Dermis blood vessel endothelial cell (primary cell): ENCODE results near the gene APOC3. TPM values are rescaled to one million over a fixed set of nuclear protein-coding genes. Genes with fewer than 3 reads are reported as not detected.

Experiments used
- DNase-seq: peaks from one replicate; pipeline ENCODE4 v3.0.0; 2010
- total RNA-seq: library from RNA; depleted of rRNA; stranded (reverse); fragments of >200 nt; gene quantifications from 2 replicates; pipeline ENCODE4 v1.2.3, GENCODE V29; 2014

Gene APOC3
- total RNA-seq, 1 donor from 2014 or later, result not detected

DNA sequence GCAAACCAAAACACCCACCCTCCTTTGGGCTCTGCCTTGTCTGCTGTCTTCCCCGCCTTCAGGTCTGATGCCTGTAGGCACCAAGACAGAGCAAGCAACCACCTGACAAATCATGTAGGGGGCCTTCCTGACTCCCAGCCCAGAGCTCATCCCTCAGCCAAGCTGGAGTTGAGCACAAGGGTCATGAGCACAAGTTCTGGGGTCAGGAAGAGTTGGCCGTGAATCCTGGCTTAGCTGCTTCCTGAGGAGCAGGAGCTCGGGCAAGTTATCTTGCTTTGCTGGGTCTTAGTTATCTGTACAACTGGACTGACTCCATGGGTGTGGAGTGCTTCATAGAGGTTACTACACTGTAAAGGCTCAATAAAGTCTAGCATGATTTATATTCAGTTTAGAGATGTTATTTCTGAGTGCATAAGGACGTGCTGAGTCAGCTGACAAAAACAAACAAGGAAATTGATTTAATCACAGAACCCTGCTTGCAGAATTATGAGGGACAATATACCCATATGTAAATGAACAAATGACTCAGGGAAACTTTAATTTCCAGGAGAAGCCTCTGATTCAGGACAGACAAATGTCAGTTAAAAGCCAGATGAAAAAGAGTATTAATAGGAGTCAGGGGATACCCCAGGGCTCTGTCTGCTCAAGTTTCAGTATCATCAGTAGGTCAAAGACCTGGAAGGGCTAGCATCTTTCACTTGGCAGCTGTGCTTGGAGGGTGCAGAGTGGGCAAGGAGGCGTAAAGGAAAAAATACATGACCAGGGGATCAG is 22.7 kb downstream of the APOC3 start:
- peak; percentile 24 for DNase-seq

DNA sequence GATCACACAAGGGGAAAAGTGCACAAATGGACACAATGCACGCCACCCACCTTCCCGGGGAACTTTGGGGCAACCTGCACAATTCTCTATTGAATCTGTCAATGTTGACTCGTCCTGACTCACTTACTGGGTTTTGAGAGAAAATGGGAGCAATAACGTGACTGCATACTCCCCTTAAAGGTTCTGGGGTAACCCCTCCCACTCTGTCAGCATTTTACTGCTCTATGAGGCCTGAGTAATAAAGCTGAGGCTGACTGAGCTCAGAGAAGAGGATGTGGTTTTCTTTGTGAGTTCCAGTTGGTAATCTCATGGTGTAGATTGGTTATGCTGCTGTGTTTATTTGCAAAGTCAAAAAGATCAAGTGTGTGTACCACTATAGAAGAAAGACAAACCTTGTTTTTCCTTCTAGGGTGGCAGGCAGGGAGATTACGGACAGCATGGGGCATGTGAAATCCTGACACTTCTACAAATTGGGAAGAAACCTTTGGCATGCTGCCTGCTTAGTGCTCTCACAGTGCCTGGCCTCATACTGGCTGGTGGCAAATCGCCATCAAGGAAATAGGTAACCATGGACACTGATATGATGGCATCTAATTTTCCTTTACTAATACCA is 23.9 kb downstream of the APOC3 start:
- peak; percentile 67 for DNase-seq

DNA sequence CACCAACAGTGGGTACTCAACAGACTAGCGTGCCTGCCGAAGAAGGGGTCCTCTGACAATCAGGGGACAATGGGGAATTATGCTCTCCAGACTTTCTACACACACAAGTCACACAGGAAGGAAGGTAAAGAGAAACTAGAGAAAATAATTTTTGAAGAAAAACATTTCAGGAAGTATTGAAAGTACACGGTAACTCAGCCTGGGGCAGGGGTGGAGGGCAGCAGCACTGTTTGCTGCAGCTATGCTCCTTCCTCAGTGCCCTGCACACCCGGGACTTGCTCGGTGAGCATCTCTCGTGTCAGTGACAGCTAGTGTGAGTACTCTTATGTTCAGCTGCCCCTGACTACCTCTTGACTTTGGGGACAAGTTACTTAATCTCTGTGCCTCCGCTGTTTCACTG is 25.7 kb downstream of the APOC3 start:
- no peak for DNase-seq

DNA sequence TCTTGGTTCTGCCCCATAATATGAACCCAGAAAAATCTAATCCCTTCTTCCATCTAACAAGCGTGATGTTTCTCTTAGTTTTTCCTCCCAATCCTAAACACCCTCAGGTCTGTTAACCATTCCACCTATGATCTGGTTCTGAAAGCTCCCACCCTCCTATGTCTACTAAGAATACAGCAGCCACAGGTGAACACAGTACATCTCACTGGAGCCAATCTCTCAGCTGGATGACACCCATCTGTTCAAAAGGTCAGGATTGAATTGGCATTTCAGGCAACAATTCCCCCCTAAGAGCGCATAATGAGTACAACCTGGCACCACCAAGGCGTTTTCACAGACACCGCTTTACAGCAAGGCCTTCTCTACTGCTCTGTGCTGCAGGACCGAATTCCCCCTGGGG is 26.7 kb downstream of the APOC3 start:
- no peak for DNase-seq

DNA sequence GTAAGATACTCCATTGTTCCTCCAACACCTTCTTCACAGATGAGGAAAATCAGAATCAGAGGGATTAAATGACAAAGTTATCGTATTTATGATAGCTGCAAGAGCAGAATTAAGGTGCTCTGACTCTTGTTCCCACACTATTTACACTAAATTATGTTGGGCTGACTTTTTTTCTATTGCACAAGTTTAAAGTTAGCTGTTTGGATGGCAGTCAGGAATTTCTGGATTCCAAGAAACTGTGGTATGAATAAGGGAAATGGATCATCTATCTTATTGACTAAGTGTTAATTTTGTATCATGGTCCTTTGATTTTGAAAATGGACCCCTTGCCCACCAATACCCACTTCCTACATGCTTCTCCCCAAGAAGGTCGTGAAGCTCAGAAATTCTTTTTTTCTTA is 27.6 kb downstream of the APOC3 start:
- no peak for DNase-seq

DNA sequence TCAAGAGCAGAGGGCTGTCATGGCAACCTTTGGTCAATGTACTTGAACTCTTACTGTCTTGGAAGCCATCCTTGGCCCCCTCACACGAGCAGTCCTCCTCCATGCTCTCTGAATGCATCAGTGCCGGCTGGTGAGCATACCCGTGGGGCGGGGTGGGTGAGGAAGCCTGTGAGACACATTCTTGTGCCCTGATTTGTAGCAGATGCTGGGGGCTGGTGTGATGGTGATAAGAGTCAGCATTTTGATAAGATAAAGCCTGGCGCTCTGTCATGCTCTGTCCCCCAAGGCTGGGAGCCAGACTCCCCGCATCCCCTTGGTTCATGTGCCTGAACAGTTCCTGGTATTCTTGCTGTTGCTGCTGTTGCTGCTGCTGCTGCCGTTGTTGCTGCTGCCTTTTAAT is 28.2 kb downstream of the APOC3 start:
- no peak for DNase-seq

DNA sequence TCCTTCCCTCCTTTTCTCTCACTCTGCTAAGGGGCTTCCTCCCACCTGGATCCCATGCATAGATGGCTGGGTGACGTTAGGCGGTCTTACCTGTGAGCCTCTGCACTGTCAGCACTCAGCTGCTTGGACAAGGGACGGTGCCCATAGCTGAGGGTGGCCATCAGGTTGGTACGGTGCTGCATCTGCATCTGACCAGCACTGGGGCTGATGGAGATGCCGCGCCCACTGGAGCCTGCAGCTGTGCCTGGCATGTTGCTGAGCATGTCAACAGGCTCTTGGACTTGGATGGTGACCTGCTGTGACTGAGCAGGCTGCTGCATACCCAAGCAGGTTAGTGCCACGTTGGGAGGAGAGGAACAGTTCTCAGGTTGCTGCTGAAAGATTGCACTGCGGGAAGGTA is 29.5 kb downstream of the APOC3 start:
- DNase-seq, result no peak

DNA sequence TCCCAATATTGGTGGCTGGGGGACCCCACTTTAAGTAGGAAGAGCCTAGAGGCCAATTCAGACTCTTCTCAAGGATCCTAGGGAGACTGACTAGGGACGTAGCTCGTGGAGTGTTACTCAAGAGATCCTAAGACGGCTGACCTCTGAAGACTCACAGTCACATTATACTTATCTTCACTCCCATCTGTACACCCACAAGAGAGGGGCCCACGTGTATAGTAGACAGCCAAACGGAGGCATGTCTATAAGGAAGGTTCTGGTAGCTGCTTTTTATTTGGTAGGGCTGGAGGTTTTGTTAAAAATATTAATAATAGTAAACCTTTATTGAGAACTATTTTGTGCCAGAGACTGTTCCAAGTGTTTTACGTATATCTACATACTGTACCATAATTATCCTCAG is 30.6 kb downstream of the APOC3 start:
- DNase-seq, result no peak

DNA sequence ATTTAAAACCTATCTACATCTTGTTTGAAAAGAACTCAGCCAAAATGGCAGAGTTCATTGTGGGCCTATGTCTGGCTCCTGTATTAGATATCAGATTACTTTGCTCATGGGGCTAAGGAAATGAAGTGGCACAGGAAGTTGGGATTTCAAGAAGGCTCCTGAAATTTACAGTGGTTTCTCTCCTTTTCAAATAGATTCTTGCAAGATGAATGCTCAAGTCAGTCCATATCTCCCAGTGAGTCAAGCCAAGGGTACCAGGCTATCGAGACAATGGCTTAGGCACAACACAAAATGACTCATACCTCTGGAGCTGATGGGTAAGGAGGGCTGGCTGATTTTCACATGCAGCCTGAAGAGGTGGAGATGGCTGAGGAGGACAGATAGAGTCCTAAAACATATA is 31.8 kb downstream of the APOC3 start:
- DNase-seq, result peak; percentile 60

DNA sequence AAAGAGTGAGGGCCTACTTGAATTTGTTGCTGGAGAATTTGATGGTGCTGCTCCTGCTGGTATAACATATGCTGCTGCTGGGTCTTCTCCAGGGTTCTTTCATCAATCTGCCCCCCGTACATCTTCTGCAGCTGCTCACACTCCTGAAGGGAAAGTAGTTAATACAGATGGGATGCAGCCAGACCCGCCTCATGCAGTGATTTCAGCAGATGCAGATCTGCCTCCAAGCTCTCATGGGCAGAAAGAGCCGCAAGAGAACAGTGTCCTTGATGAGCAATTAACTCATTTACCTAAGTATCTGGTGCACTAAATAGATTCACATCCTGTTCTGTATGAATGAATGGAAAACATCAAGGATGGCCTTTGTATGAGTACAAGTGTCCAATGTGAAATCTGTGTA is 32.5 kb downstream of the APOC3 start:
- DNase-seq, result no peak

DNA sequence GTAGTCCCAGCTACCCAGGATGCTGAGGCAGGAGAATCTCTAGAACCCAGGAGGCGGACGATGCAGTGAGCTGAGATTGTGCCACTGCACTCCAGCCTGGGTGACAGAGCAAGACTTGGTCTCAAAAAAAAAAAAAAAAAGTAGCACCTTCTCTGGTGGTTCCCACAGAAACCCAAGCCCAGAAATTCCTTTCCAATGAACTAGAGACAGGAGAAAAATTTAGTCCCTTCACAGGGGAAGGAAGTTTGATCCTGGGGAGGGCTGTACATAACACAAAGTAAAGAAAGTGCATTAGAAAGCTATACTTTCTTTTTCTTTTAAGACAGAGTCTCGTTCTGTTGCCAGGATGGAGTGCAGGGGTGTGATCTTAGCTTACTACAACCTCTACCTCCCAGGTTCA is 33.2 kb downstream of the APOC3 start:
- DNase-seq, result no peak

DNA sequence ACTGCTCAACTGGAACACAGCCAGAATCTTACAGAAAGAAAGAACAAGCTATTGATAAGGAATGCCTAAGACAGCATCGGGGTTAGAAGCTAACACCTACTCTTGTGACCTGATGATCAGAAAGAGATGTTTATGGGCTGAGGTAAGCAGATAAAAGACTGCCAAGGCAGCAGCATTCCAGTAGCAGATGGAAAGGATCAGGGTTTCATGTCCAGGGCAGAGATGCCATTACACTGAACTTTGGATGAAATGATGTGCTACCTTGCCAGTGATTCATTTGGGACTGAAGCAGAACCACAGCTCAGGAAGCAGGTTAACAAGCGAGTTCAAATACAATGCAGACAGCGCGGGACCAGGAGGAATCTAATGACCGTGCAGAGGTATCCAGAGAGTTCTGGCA is 34.8 kb downstream of the APOC3 start:
- DNase-seq, result no peak

DNA sequence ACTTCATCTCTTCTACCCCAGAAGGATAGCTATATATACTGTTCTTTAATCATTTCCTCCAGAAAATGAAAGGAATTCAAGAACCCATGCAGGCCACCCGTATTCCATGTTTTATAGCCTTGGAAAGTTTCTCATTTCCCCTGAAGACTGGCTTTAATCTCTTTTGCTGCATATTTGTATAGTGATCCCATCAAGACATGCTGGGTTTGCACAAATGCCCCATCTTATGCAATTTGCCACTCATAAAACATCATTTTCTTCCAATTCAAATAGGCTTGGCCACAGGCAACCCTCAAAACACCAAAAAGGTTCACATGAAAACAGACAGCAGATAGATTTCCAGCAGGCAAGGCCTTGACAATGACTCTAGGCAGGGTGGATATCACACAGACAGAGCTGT is 36.0 kb downstream of the APOC3 start:
- DNase-seq, result no peak

DNA sequence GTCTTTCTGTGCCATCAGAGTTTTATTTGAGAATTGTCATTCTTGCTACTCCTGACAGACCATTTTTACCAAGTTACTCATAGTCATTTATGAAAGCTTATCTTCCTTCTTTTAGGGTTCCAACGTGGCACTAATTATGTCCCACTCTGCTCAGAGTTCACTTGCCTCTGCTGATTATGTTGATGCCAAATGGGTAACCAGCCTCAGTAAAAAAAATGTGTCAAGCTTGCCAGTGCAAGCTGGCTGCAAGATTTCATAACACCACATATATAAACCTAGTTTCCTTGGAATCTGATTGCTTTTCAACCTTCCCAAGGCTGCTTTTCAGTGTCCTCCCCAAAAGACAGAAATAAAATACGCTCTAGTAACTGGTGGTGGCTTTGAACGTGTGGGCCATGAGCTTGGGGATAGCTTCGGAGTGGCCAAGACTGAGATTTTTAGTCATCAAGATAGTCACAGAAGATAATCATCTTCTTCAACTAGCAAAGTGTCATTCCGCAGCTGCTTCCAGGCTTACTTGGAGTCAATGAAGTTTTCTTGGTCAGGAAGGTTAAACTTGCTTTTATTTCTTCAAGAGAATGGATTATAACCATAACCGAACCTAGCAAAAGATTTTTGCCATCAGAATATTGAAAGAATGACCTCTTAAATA is 37.2 kb downstream of the APOC3 start:
- DNase-seq, result no peak

DNA sequence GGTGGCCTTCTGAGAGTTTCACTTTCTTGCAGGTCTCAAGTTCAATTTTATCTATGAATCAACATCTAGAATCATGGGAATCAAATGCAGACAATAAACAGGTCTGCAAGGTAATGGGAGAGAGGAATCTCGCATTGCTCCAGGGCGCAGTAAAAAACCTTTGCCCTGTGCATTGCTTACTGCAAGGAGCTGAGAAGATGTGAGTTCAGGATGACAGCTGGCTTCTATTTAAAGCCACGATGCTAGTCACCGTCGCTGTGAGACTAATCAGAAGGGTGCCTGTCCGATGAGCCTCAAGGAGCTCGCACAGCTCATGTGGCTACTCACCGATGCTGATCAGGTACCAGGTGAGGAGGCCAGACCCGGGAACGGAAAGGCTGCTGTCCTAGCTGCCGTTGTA is 37.9 kb downstream of the APOC3 start:
- DNase-seq, result no peak

DNA sequence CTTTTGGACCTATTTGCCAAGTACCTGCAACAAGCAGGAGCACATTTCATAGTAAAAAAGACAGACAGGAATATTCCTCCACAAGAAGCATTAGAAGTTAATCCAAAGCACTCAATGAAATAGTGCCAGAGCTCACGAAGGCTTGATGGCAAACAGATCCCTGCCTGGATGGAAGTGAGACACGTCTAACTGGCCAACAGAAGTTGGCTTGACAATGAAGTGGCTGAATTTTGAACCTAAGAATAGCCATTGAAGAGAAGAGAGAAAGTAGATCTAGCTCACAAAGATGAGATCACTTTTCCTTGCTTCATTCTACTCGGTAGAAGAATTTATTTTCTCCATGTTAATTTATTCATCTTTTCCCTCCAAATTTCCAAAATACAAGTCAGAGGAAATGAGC is 38.4 kb downstream of the APOC3 start:
- no peak for DNase-seq

DNA sequence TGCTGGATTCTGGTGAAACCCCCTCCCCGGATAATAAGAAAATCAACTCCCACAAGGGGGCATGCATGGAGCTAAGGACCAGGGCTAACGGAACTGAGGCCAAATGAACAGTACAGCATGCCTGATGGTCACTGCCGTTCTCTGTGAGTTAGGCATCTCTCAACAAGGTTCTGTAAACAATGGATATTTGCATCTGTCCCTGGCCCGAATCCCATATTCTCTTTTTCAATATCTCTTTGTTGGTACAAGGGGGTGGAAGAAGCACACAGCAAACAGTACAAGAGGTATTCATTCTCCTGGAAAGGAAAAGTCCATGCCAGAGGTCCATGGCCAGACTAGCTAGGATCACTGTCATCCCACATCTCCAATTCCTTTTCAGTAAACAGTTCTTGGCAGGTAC is 39.9 kb downstream of the APOC3 start:
- no peak for DNase-seq

DNA sequence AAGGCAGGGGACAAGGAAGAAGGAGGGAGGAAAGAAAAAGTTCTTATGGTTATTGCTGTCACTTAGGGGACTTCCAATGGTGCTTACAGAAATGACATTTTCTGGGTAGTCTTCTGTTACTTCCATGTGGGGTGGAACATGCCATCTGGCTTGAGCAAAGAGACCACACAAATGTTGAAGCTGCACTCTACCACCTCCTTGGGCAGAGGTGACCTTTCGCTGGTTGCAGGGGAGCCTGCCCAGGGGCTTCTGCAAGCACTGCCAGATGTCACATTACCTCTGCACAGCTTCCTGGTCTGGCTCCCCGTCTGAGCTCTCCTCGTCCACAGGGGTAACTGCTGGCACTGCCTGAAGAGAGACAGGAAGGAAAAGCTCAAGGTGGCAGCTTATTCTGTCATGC is 40.3 kb downstream of the APOC3 start:
- no peak for DNase-seq

DNA sequence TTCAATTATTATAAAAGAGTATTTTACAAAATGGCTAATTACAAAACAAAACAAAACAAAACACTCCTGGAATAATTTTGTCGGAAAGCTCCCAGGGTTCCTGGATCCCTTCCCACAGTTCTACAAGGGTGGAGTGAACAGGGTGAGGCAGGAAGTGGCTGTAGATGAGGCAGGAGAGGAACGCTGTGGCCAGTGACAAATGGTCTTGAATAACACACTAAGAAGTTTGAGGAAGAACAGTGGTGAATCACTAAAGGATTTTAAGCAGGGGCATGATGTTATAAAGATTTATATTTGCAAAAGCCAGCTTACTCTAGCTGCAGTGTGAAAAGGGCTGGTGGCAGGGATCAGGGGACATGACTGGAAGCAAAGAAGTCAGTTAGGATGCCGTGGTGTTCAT is 41.5 kb downstream of the APOC3 start:
- DNase-seq, result peak; percentile 34

DNA sequence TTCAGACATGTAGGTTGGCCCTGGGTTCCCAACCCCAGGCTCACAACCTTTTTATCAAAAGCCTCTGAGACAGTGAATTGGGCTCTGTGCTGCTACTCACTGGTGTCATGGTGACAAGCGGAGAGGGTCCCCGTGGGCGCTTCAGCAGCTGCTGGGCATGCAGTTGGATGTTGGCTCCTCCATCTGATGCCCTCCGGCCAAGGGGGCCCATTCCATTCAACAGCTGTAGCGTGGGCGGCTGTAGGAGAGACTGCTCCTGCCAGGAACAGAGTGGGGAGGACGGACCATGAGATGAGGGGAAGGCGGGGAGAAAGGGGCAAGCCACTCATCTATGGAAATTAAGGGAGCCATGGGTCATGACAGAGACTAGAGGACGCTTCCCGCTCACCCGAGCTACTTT is 43.7 kb downstream of the APOC3 start:
- no peak for DNase-seq

DNA sequence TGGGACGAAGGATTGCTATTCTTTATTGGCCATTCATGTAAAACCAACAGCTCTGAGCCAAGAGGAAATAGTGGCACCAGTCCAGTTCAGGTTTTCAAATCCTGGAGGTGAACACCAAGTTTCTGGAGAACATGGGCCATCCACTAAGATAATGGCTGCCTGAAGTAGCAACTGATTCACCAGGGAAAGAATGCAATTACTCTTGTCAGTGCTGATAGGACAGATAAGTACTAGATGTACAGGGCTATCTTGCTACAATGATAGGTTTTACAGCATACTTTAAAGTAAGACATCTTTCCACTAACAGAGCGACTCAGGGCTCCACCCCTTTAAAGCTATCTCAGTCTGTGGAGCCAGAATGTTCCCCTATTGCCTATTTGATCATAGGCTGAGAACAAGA is 44.5 kb downstream of the APOC3 start:
- no peak for DNase-seq

DNA sequence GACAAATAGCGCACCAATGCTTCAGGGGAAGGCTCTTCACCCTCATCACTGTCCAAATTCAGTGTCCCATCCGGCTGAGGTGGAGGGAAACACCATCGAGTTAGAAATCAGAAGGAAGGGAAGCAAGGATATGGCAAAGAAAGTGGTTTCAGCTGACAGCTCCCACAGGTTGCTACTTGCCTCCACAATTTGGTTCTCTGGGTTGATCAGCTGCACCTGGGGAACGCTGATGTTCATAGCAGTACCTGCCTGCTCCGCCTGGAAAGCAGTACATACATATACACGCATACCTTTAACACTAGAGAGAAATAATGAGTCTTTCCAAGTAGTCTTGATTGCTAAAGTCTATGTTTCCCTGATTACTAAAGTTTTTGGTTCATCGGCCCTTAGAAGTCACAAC is 45.5 kb downstream of the APOC3 start:
- DNase-seq, result no peak

DNA sequence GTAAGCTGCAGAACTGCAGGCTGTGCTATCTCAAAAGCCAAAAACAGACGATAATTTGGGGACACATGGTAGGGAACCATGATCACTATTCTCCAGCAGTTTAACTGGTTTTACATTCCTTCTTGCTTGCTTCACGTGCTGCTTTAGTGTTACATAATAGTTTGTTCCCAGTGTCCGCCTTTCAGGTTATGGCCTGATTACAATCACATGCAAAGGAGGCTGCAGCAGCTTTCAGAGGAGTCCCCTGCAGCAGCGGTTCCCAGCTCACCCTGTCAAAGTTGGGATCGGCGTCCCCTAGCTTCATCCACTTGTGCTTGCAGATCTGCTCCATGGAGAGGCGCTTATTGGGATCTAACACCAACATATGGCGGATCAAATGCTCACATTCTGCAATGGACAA is 46.9 kb downstream of the APOC3 start:
- DNase-seq, result no peak
